ENCODE data around the gene ZNF839.

- TF ChIP-seq CTCF (tag by site-specific recombination; IDR thresholded peaks at IDR 0.05) (no peak), PBX3 (CRISPR knock-in tag; IDR thresholded peaks at IDR 0.05) (no peak), GFI1B (tag by site-specific recombination; IDR thresholded peaks at IDR 0.05) (no peak), ZNF423 (tag by site-specific recombination; IDR thresholded peaks at IDR 0.05) (no peak), BCL6B (tag by site-specific recombination; IDR thresholded peaks at IDR 0.05) (no peak), ZNF48 (tag by site-specific recombination; IDR thresholded peaks at IDR 0.05) (no peak), ZNF776 (tag by site-specific recombination; IDR thresholded peaks at IDR 0.05; ENCODE audit: borderline replicate concordance) (no peak)
These were observed 67.5 kb downstream of the ZNF839 start for GRCh38 chr14:102387086-102387485.
